ENCODE data around the gene PTPN11.
"Not testable (repeated sequence)": the region's sequence is repeated elsewhere in the genome, so short reads cannot be mapped to it uniquely, and the experiment has no call there.

PTPN11 gene

GRCh38 chr12:112519841-112520340 is 101.1 kb downstream of the PTPN11 start:
- not testable (repeated sequence) for H3K27ac ChIP-seq (ENCODE audit: insufficient read depth, low read length, poor library complexity, severe bottlenecking); DNase-seq; H3K36me3 ChIP-seq (ENCODE audit: control insufficient read depth, insufficient read depth, low read length); H3K27me3 ChIP-seq (replicated peaks; ENCODE audit: control insufficient read depth, insufficient read depth, low read length, poor library complexity, severe bottlenecking); H3K4me3 ChIP-seq (ENCODE audit: insufficient read depth, low read depth, low read length, poor library complexity, severe bottlenecking); H3K9me3 ChIP-seq (ENCODE audit: control insufficient read depth, low read length); H3K4me1 ChIP-seq (ENCODE audit: control insufficient read depth, insufficient read depth, low read length, poor library complexity, severe bottlenecking)

GRCh38 chr12:112523856-112524255 is 105.1 kb downstream of the PTPN11 start:
- Histone ChIP-seq H3K9me3 (ENCODE audit: control insufficient read depth, low read length) (no peaks in the 10 kb centered on the region), H3K36me3 (ENCODE audit: control insufficient read depth, insufficient read depth, low read length) (no peaks in the 10 kb centered on the region), H3K27me3 (replicated peaks; ENCODE audit: control insufficient read depth, insufficient read depth, low read length, poor library complexity, severe bottlenecking) (no peaks in the 10 kb centered on the region), H3K27ac (ENCODE audit: insufficient read depth, low read length, poor library complexity, severe bottlenecking) (no peak overlapping the region), H3K4me1 (ENCODE audit: control insufficient read depth, insufficient read depth, low read length, poor library complexity, severe bottlenecking) (no peaks in the 10 kb centered on the region), H3K4me3 (ENCODE audit: insufficient read depth, low read depth, low read length, poor library complexity, severe bottlenecking) (no peak overlapping the region)
- no peak for DNase-seq

- DNase-seq: no peak
- Histone ChIP-seq H3K9me3 (ENCODE audit: control insufficient read depth, low read length) (no peaks in the 10 kb centered on the region), H3K36me3 (ENCODE audit: control insufficient read depth, insufficient read depth, low read length) (no peaks in the 10 kb centered on the region), H3K27ac (ENCODE audit: insufficient read depth, low read length, poor library complexity, severe bottlenecking) (no peak overlapping the region), H3K27me3 (replicated peaks; ENCODE audit: control insufficient read depth, insufficient read depth, low read length, poor library complexity, severe bottlenecking) (no peaks in the 10 kb centered on the region), H3K4me3 (ENCODE audit: insufficient read depth, low read depth, low read length, poor library complexity, severe bottlenecking) (no peak overlapping the region), H3K4me1 (ENCODE audit: control insufficient read depth, insufficient read depth, low read length, poor library complexity, severe bottlenecking) (no peaks in the 10 kb centered on the region)
Measured at GRCh38 chr12:112524269-112524668, 105.5 kb downstream of the PTPN11 start.

GRCh38 chr12:112524676-112525425 is 106.1 kb downstream of the PTPN11 start:
- H3K9me3 ChIP-seq (ENCODE audit: control insufficient read depth, low read length): no peaks in the 10 kb centered on the region
- no peaks in the 10 kb centered on the region for H3K27me3 ChIP-seq (replicated peaks; ENCODE audit: control insufficient read depth, insufficient read depth, low read length, poor library complexity, severe bottlenecking)
- H3K36me3 ChIP-seq (ENCODE audit: control insufficient read depth, insufficient read depth, low read length): no peaks in the 10 kb centered on the region
- no peak for DNase-seq
- no peak overlapping the region for H3K27ac ChIP-seq (ENCODE audit: insufficient read depth, low read length, poor library complexity, severe bottlenecking)
- no peaks in the 10 kb centered on the region for H3K4me1 ChIP-seq (ENCODE audit: control insufficient read depth, insufficient read depth, low read length, poor library complexity, severe bottlenecking)
- no peak overlapping the region for H3K4me3 ChIP-seq (ENCODE audit: insufficient read depth, low read depth, low read length, poor library complexity, severe bottlenecking)

- H3K36me3 ChIP-seq (ENCODE audit: control insufficient read depth, insufficient read depth, low read length): no peaks in the 10 kb centered on the region
- no peak overlapping the region for H3K4me3 ChIP-seq (ENCODE audit: insufficient read depth, low read depth, low read length, poor library complexity, severe bottlenecking)
- H3K9me3 ChIP-seq (ENCODE audit: control insufficient read depth, low read length): no peaks in the 10 kb centered on the region
- DNase-seq: no peak
- no peaks in the 10 kb centered on the region for H3K4me1 ChIP-seq (ENCODE audit: control insufficient read depth, insufficient read depth, low read length, poor library complexity, severe bottlenecking)
- H3K27me3 ChIP-seq (replicated peaks; ENCODE audit: control insufficient read depth, insufficient read depth, low read length, poor library complexity, severe bottlenecking): no peaks in the 10 kb centered on the region
- H3K27ac ChIP-seq (ENCODE audit: insufficient read depth, low read length, poor library complexity, severe bottlenecking): no peak overlapping the region
Measured at GRCh38 chr12:112525426-112525809, 106.7 kb downstream of the PTPN11 start.

GRCh38 chr12:112527082-112527481 is 108.3 kb downstream of the PTPN11 start:
- no peaks in the 10 kb centered on the region for H3K27me3 ChIP-seq (replicated peaks; ENCODE audit: control insufficient read depth, insufficient read depth, low read length, poor library complexity, severe bottlenecking)

GRCh38 chr12:112527501-112527900 is 108.8 kb downstream of the PTPN11 start:
- Histone ChIP-seq H3K4me3 (ENCODE audit: insufficient read depth, low read depth, low read length, poor library complexity, severe bottlenecking) (no peak overlapping the region), H3K27ac (ENCODE audit: insufficient read depth, low read length, poor library complexity, severe bottlenecking) (no peak overlapping the region), H3K4me1 (ENCODE audit: control insufficient read depth, insufficient read depth, low read length, poor library complexity, severe bottlenecking) (no peaks in the 10 kb centered on the region), H3K27me3 (replicated peaks; ENCODE audit: control insufficient read depth, insufficient read depth, low read length, poor library complexity, severe bottlenecking) (no peaks in the 10 kb centered on the region), H3K9me3 (ENCODE audit: control insufficient read depth, low read length) (no peaks in the 10 kb centered on the region), H3K36me3 (ENCODE audit: control insufficient read depth, insufficient read depth, low read length) (no peaks in the 10 kb centered on the region)
- DNase-seq: no peak

More at GRCh38 chr12:112527082-112527481, 108.3 kb downstream of the PTPN11 start:
- no peak overlapping the region for H3K4me3 ChIP-seq (ENCODE audit: insufficient read depth, low read depth, low read length, poor library complexity, severe bottlenecking)
- no peak overlapping the region for H3K27ac ChIP-seq (ENCODE audit: insufficient read depth, low read length, poor library complexity, severe bottlenecking)
- no peak for DNase-seq
- H3K36me3 ChIP-seq (ENCODE audit: control insufficient read depth, insufficient read depth, low read length): no peaks in the 10 kb centered on the region
- no peaks in the 10 kb centered on the region for H3K4me1 ChIP-seq (ENCODE audit: control insufficient read depth, insufficient read depth, low read length, poor library complexity, severe bottlenecking)
- H3K9me3 ChIP-seq (ENCODE audit: control insufficient read depth, low read length): no peaks in the 10 kb centered on the region

- no peaks in the 10 kb centered on the region for H3K36me3 ChIP-seq (ENCODE audit: control insufficient read depth, insufficient read depth, low read length)
- H3K4me3 ChIP-seq (ENCODE audit: insufficient read depth, low read depth, low read length, poor library complexity, severe bottlenecking): no peak overlapping the region
- H3K9me3 ChIP-seq (ENCODE audit: control insufficient read depth, low read length): no peaks in the 10 kb centered on the region
- no peaks in the 10 kb centered on the region for H3K4me1 ChIP-seq (ENCODE audit: control insufficient read depth, insufficient read depth, low read length, poor library complexity, severe bottlenecking)
- DNase-seq: no peak
- H3K27me3 ChIP-seq (replicated peaks; ENCODE audit: control insufficient read depth, insufficient read depth, low read length, poor library complexity, severe bottlenecking): no peaks in the 10 kb centered on the region
- H3K27ac ChIP-seq (ENCODE audit: insufficient read depth, low read length, poor library complexity, severe bottlenecking): no peak overlapping the region
Measured at GRCh38 chr12:112528521-112528920, 109.8 kb downstream of the PTPN11 start.

- H3K9me3 ChIP-seq (ENCODE audit: control insufficient read depth, low read length): no peaks in the 10 kb centered on the region
- no peaks in the 10 kb centered on the region for H3K36me3 ChIP-seq (ENCODE audit: control insufficient read depth, insufficient read depth, low read length)
- no peak overlapping the region for H3K27ac ChIP-seq (ENCODE audit: insufficient read depth, low read length, poor library complexity, severe bottlenecking)
- H3K4me3 ChIP-seq (ENCODE audit: insufficient read depth, low read depth, low read length, poor library complexity, severe bottlenecking): no peak overlapping the region
- no peaks in the 10 kb centered on the region for H3K27me3 ChIP-seq (replicated peaks; ENCODE audit: control insufficient read depth, insufficient read depth, low read length, poor library complexity, severe bottlenecking)
- no peaks in the 10 kb centered on the region for H3K4me1 ChIP-seq (ENCODE audit: control insufficient read depth, insufficient read depth, low read length, poor library complexity, severe bottlenecking)
- DNase-seq: no peak
Measured at GRCh38 chr12:112530941-112531340, 112.2 kb downstream of the PTPN11 start.

GRCh38 chr12:112532106-112532505 is 113.4 kb downstream of the PTPN11 start:
- H3K9me3 ChIP-seq (ENCODE audit: control insufficient read depth, low read length): no peaks in the 10 kb centered on the region
- DNase-seq: no peak
- no peaks in the 10 kb centered on the region for H3K27me3 ChIP-seq (replicated peaks; ENCODE audit: control insufficient read depth, insufficient read depth, low read length, poor library complexity, severe bottlenecking)
- H3K27ac ChIP-seq (ENCODE audit: insufficient read depth, low read length, poor library complexity, severe bottlenecking): no peak overlapping the region
- no peak overlapping the region for H3K4me3 ChIP-seq (ENCODE audit: insufficient read depth, low read depth, low read length, poor library complexity, severe bottlenecking)
- no peaks in the 10 kb centered on the region for H3K4me1 ChIP-seq (ENCODE audit: control insufficient read depth, insufficient read depth, low read length, poor library complexity, severe bottlenecking)
- no peaks in the 10 kb centered on the region for H3K36me3 ChIP-seq (ENCODE audit: control insufficient read depth, insufficient read depth, low read length)

All from effector memory CD4-positive, alpha-beta T cell (primary cell).